Lower lobe of right lung (tissue), 2 donors: Measurements from ENCODE around the gene MROH7. TPM values are rescaled to one million over a fixed set of nuclear protein-coding genes. Genes with fewer than 3 reads are reported as not detected.
A peak's percentile ranks its signal among the peaks of the same experiment; 100 is the strongest.

Source experiments
- ATAC-seq, 2 donors: fragments of 200-7000 bp; cut with Tn5 transposase; one replicate each; pipeline ENCODE4 v1.9.1; 2020 to 2022; ENCODE audit warnings: mild to moderate bottlenecking in 2 of 2, moderate library complexity in 2 of 2
- DNase-seq: peaks from one replicate; pipeline ENCODE4 v3.0.0-alpha.2; 2020
- H3K27ac ChIP-seq: fragments of 200-600 bp; one replicate; pipeline ENCODE4 v1.8.0; 2022
- H3K27me3 ChIP-seq: fragments of 200-600 bp; one replicate; pipeline ENCODE4 v1.8.0; 2022; ENCODE audit warnings: low read depth
- H3K36me3 ChIP-seq: fragments of 200-600 bp; one replicate; pipeline ENCODE4 v1.8.0; 2022; ENCODE audit warnings: mild to moderate bottlenecking
- H3K4me1 ChIP-seq: fragments of 200-600 bp; one replicate; pipeline ENCODE4 v1.8.0; 2022
- H3K4me3 ChIP-seq: fragments of 200-600 bp; one replicate; pipeline ENCODE4 v1.8.0; 2022; ENCODE audit warnings: mild to moderate bottlenecking
- H3K9me3 ChIP-seq: fragments of 200-600 bp; one replicate; pipeline ENCODE4 v1.8.0; 2022
- intact Hi-C: fragments of 100-400 bp; cut with DNase I; formaldehyde crosslinking; loops from one replicate; pipeline ENCODE4 v1.11.0; 2022
- total RNA-seq: library from RNA; stranded (reverse); fragmentation: NEBNext Ultra II Directional; extraction: Animal tissue kit (Norgen Biotek cat#: 25700); gene quantifications from one replicate; pipeline ENCODE4 v1.2.1, GENCODE V29; 2021
- TF ChIP-seq, protein P1 (sequence below): fragments of 200-600 bp; IDR thresholded peaks from one replicate; pipeline ENCODE4 v1.8.0; 2022; ENCODE audit warnings: antibody characterized with exemption, mild to moderate bottlenecking
- donor health status: DM: no; HTN: yes; CAD: no; lungs with severe emphysema.

MROH7 gene
- total RNA-seq, 1 donor from 2014 or later = 2.1 TPM

DNA sequence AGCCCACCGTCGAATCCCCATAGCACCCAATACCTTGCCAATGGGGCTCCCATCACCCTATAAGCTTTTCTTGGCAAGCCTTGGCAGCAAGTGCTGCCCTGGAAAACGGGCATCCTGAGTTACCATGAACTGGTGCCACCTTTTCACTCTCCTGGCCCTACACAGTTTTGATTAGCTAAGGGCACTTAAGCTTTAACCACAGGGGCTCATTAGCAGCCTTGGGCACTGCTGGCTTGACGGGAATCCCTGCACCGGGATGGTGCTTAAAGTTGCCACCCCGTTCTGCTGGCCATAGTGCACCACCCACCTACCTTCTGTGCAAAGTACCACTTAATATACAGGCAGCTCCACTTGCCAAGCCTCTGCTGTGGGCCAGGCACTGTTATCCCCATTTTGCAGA lies 109.0 kb downstream of the MROH7 start:
- H3K27me3 ChIP-seq = no peaks in the 10 kb centered on the region
- intact Hi-C loops = no loop called here
- H3K4me1 ChIP-seq = no peaks in the 10 kb centered on the region
- H3K27ac ChIP-seq = no peak overlapping the region
- TF ChIP-seq, protein P1, sequence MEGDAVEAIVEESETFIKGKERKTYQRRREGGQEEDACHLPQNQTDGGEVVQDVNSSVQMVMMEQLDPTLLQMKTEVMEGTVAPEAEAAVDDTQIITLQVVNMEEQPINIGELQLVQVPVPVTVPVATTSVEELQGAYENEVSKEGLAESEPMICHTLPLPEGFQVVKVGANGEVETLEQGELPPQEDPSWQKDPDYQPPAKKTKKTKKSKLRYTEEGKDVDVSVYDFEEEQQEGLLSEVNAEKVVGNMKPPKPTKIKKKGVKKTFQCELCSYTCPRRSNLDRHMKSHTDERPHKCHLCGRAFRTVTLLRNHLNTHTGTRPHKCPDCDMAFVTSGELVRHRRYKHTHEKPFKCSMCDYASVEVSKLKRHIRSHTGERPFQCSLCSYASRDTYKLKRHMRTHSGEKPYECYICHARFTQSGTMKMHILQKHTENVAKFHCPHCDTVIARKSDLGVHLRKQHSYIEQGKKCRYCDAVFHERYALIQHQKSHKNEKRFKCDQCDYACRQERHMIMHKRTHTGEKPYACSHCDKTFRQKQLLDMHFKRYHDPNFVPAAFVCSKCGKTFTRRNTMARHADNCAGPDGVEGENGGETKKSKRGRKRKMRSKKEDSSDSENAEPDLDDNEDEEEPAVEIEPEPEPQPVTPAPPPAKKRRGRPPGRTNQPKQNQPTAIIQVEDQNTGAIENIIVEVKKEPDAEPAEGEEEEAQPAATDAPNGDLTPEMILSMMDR = no peak
- no peaks in the 10 kb centered on the region for H3K36me3 ChIP-seq
- ATAC-seq (no peak), DNase-seq (no peak)
- H3K4me3 ChIP-seq = no peak overlapping the region
- H3K9me3 ChIP-seq = no peaks in the 10 kb centered on the region

DNA sequence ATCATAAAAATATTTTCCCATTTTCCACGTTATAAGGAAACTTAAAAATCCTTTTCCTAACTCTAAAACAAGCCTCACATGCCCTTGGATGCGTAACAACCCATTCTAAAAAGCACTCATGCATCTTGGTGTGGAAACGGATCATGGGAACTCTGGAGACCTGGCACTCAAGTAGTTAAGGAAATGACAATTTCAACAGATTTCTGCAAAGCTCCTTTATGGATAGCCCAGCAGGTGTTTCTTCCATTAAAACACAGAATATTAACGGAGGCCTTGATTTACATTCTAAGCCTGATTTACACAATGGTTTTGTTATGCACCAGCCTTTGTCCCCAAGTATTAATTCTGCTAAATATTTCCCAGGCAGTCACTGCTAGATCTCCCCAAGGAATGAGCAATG lies 109.8 kb downstream of the MROH7 start:
- no peak overlapping the region for H3K27ac ChIP-seq
- H3K4me3 ChIP-seq = no peak overlapping the region
- intact Hi-C loops = no loop called here
- H3K36me3 ChIP-seq = no peaks in the 10 kb centered on the region
- no peak for ATAC-seq
- no peaks in the 10 kb centered on the region for H3K4me1 ChIP-seq
- no peak for DNase-seq
- TF ChIP-seq, protein P1 = no peak
- H3K27me3 ChIP-seq = no peaks in the 10 kb centered on the region
- no peaks in the 10 kb centered on the region for H3K9me3 ChIP-seq

DNA sequence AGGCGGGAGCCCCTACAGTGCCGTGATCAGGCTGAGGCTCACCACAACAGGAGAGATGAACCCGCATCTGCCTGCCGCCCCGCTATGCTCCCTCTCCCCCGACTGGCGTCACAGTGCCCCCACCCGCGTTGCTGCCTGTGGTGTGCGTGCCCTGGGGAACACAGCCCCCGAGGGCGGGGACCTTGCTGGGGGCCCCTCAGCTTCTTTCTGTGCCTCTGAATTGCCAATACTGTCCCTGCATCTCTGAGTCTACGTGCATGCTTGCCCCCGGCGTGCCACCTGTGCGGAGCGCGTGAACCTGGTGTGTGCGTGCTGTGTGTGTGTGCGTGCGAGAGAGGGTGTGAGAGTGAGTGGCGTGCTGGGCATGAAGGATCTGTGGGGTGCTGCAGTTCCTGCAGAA lies 112.5 kb downstream of the MROH7 start:
- H3K27me3 ChIP-seq = no peaks in the 10 kb centered on the region
- H3K9me3 ChIP-seq = no peaks in the 10 kb centered on the region
- H3K27ac ChIP-seq = no peak overlapping the region
- intact Hi-C loops = no loop called here
- TF ChIP-seq, protein P1 = no peak
- DNase-seq = no peak
- peaks cover 22% of the 10 kb centered on the region for H3K36me3 ChIP-seq
- no peaks in the 10 kb centered on the region for H3K4me1 ChIP-seq
- H3K4me3 ChIP-seq = no peak overlapping the region
- ATAC-seq = peak in 1 of 2 donors; percentile 14

DNA sequence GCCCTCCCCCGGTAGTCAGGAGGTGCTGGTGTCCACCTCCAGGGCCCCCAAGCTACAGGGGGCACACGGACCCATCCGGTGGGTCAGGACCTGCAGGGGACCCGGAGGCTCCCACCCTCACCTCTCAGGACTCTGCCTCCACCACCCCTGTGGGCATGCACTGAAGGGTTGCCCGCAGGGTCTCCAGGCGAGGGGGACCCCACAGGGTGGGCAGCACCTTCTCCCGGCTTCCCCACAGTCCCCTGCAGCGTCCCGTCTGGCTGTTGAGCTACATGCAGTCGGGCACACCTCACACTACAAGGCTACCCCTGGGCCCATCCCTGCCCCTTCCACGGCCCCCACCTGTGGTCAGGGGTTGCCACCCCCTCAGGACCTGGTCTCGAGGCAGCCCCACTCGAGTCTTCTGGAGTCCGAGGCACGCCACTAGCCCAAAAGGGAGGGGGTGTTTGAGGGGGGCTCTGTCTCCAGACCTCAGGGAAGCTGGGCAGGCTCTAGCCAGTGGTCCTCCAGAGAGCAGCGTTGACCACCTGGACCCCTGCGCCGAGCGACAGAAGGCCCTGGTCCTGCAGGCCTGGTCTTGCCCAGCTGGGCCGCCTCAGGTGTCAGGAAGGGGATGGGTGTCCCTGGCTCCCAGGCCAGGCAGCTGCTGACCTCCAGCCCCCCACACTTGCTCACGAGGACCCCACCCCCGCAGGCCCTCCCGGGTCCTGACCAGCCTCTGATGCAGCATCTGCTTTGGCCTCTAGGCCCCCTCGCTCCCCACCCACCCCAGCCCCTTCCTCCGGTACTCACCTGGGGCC lies 113.1 kb downstream of the MROH7 start:
- intact Hi-C loops = no loop called here
- H3K36me3 ChIP-seq = peaks cover 22% of the 10 kb centered on the region
- H3K9me3 ChIP-seq = no peaks in the 10 kb centered on the region
- H3K4me1 ChIP-seq = no peaks in the 10 kb centered on the region
- TF ChIP-seq, protein P1 = no peak
- no peak overlapping the region for H3K4me3 ChIP-seq
- H3K27me3 ChIP-seq = no peaks in the 10 kb centered on the region
- peak; percentile 16 to 23 for ATAC-seq
- DNase-seq = no peak
- H3K27ac ChIP-seq = no peak overlapping the region

DNA sequence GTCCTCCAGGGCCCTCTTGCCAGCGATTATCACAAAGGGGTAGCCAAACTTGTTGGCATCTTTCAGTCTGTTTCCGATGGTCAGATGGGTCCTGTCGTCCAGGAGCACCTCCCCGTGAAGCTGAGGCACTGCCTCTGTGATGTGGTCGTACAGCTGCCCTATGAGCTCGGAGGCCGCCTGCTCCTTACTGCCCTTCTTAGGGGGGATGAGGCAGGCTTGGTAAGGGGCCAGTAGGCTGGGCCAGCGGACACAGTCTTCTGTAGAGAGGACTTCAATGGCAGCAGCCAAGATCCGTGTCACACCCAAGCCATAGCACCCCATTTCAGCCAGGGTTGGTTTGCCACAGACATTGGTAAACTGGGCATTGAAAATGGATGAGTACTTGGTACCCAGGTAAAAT lies 116.2 kb downstream of the MROH7 start:
- TF ChIP-seq, protein P1 = no peak
- no peak for ATAC-seq
- Histone ChIP-seq H3K4me1 (no peaks in the 10 kb centered on the region), H3K36me3 (peaks cover 22% of the 10 kb centered on the region), H3K4me3 (no peak overlapping the region), H3K9me3 (no peaks in the 10 kb centered on the region), H3K27ac (no peak overlapping the region), H3K27me3 (no peaks in the 10 kb centered on the region)
- no peak for DNase-seq
- intact Hi-C loops = no loop called here
